Keratinocyte (primary cell): ENCODE results near the gene ZFP90.

Experiments used
- EZH2 ChIP-seq: IDR thresholded peaks from one replicate; pipeline ENCODE4 v1.6.1; 2012; ENCODE audit warnings: inconsistent platforms, mild to moderate bottlenecking, low read length, moderate library complexity
- TF ChIP-seq, protein P1 (sequence below), 3 experiments: IDR thresholded peaks in 1 of 3; conservative IDR thresholded peaks in 1 of 3; optimal IDR thresholded peaks in 1 of 3; 2 replicates in 2 of 3; 3 replicates in 1 of 3; pipeline versions ENCODE3 to v1.5.1; 2011; ENCODE audit warnings: low read length in 3 of 3, mild to moderate bottlenecking in 3 of 3, moderate library complexity in 2 of 3, control low read depth in 1 of 3, inconsistent platforms in 1 of 3; ENCODE audit not compliant: insufficient read depth in 2 of 3; ENCODE audit errors: extremely low read depth in 1 of 3

GRCh38 chr16:68607443-68607842 lies 68.4 kb downstream of the ZFP90 start:
- TF ChIP-seq EZH2: no peak
- TF ChIP-seq, protein P1, sequence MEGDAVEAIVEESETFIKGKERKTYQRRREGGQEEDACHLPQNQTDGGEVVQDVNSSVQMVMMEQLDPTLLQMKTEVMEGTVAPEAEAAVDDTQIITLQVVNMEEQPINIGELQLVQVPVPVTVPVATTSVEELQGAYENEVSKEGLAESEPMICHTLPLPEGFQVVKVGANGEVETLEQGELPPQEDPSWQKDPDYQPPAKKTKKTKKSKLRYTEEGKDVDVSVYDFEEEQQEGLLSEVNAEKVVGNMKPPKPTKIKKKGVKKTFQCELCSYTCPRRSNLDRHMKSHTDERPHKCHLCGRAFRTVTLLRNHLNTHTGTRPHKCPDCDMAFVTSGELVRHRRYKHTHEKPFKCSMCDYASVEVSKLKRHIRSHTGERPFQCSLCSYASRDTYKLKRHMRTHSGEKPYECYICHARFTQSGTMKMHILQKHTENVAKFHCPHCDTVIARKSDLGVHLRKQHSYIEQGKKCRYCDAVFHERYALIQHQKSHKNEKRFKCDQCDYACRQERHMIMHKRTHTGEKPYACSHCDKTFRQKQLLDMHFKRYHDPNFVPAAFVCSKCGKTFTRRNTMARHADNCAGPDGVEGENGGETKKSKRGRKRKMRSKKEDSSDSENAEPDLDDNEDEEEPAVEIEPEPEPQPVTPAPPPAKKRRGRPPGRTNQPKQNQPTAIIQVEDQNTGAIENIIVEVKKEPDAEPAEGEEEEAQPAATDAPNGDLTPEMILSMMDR (optimal IDR thresholded peaks at IDR 0.05 in 1 of 3, IDR thresholded peaks at IDR 0.05 in 1 of 3, conservative IDR thresholded peaks at IDR 0.05 in 1 of 3; ENCODE audit: extremely low read depth in 1 of 3, insufficient read depth in 2 of 3, low read length in 3 of 3): no peak
